Uterus (tissue), 4 donors: Measurements from ENCODE around the gene DDX17. TPM values are rescaled to one million over a fixed set of nuclear protein-coding genes. Genes with fewer than 3 reads are reported as not detected.
A peak's percentile ranks its signal among the peaks of the same experiment; 100 is the strongest.

ENCODE experiments used
- DNase-seq, 2 donors: peaks; one replicate each; pipeline ENCODE4 v3.0.0-alpha.2; 2019 to 2020
- H3K27ac ChIP-seq, 2 donors: fragments of 200-600 bp; sonication (generic); 1 replicate in 1 of 2; 2 replicates in 1 of 2; pipeline ENCODE4 v1.5.1; 2016 to 2018
- H3K27me3 ChIP-seq, 2 donors: fragments of 200-600 bp; sonication (generic); one replicate each; pipeline ENCODE4 v1.5.1; 2018 to 2019; ENCODE audit warnings: control low read depth in 1 of 2
- H3K36me3 ChIP-seq, 2 donors: fragments of 200-600 bp; sonication (generic); one replicate each; pipeline ENCODE4 v1.5.1; 2019; ENCODE audit warnings: control low read depth in 1 of 2
- H3K4me1 ChIP-seq, 2 donors: fragments of 200-600 bp; sonication (generic); one replicate each; pipeline ENCODE4 v1.5.1; 2018 to 2019; ENCODE audit warnings: control low read depth in 1 of 2
- H3K4me3 ChIP-seq, 2 donors: fragments of 200-600 bp; sonication (generic); 1 replicate in 1 of 2; 2 replicates in 1 of 2; pipeline ENCODE4 v1.5.1; 2018 to 2019; ENCODE audit warnings: mild to moderate bottlenecking in 1 of 2
- H3K9me3 ChIP-seq, 2 donors: fragments of 200-600 bp; sonication (generic); one replicate each; pipeline ENCODE4 v1.5.1; 2019; ENCODE audit warnings: control low read depth in 1 of 2
- POLR2A ChIP-seq, 2 donors: fragments of 450-650 bp; IDR thresholded peaks; one replicate each; pipeline ENCODE4 v1.6.1; 2016; ENCODE audit warnings: antibody characterized with exemption in 2 of 2, mild to moderate bottlenecking in 1 of 2, moderate library complexity in 1 of 2
- intact Hi-C: fragments of 100-400 bp; cut with DNase I; formaldehyde crosslinking; loops from one replicate; pipeline ENCODE4 v1.15.1; 2023; ENCODE audit warnings: low total_unique reads
- total RNA-seq, 4 donors: library from RNA; depleted of rRNA in 3 of 4; stranded (reverse); fragments of >200 nt in 3 of 4; gene quantifications; one replicate each; pipeline versions ENCODE4 v1.1.0 to v1.2.4, GENCODE V29; 2014 to 2023
- TF ChIP-seq, protein P1 (sequence below), 4 experiments: fragments of 200-600 bp in 2 of 4; fragments of 450-650 bp in 2 of 4; sonication (generic) in 2 of 4; IDR thresholded peaks; one replicate each; pipeline ENCODE4 v1.5.1; 2016 to 2019; ENCODE audit warnings: antibody characterized with exemption in 4 of 4, mild to moderate bottlenecking in 2 of 4, moderate library complexity in 1 of 4
- donor health status: DM: yes; HTN: yes; CAD: no.

The DDX17 gene
- 100 to 1,000 TPM; 441 to 971 (median 665) TPM for total RNA-seq

DNA sequence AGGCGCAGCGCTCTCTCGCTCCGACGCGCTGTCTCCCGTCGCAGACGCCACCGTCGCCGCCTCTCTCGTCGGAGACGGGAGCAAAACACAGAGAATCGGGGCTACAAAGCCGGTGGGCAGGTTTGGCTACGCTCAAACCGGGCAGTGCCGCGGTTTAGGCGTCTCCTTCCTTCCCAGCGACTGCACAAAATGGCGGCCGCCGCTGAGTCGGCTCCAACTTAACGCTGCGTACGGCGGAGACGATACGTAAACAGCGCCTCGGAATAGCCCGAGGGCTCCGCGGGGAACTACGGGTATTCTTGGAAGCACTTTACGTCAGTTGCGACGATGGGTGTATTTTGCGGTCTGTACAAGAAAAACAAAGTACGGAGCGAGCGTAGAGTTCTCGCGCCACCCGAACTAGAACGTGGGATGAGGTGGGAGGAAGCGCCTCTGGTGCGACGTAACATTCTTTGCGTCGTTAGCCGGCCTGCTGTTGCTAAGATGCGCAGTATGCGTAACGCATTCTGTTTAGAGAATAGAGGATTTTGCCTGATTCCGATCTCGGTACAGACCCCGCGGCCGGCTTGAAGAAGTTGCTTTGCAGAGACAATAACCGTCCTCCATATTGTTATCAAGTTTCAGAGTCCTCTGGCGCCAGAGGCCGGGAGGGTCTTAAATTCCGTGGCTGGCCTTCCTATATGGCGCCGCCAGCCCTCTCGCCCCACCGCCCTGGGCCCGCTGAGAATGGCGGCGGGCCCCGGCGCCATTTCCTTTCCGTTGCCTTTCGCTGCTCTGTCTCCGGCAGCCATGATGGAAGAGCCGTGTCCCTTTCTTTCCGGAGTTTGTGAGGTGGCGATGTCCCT lies at the start of gene DDX17:
Gene DDX17 (minus strand): TSS at position 194 of the 845 bp plus-strand sequence.
- Histone ChIP-seq H3K4me1 (peaks cover 0 to 4% of the 10 kb centered on the region in 2 donors), H3K27ac (peak within 1 kb of the TSS; percentile 99 to 100), H3K4me3 (peak within 1 kb of the TSS; percentile 86 to 97), H3K36me3 (no peaks in the 10 kb centered on the region), H3K9me3 (no peaks in the 10 kb centered on the region), H3K27me3 (no peaks in the 10 kb centered on the region)
- peak; percentile 94 to 96 for DNase-seq
- intact Hi-C loops = no loop called here
- TF ChIP-seq, protein P1, sequence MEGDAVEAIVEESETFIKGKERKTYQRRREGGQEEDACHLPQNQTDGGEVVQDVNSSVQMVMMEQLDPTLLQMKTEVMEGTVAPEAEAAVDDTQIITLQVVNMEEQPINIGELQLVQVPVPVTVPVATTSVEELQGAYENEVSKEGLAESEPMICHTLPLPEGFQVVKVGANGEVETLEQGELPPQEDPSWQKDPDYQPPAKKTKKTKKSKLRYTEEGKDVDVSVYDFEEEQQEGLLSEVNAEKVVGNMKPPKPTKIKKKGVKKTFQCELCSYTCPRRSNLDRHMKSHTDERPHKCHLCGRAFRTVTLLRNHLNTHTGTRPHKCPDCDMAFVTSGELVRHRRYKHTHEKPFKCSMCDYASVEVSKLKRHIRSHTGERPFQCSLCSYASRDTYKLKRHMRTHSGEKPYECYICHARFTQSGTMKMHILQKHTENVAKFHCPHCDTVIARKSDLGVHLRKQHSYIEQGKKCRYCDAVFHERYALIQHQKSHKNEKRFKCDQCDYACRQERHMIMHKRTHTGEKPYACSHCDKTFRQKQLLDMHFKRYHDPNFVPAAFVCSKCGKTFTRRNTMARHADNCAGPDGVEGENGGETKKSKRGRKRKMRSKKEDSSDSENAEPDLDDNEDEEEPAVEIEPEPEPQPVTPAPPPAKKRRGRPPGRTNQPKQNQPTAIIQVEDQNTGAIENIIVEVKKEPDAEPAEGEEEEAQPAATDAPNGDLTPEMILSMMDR (IDR thresholded peaks at IDR 0.05) = peak in 1 of 4 experiments; percentile 19
- TF ChIP-seq POLR2A (IDR thresholded peaks at IDR 0.05) = peak; percentile 50 to 58

DNA sequence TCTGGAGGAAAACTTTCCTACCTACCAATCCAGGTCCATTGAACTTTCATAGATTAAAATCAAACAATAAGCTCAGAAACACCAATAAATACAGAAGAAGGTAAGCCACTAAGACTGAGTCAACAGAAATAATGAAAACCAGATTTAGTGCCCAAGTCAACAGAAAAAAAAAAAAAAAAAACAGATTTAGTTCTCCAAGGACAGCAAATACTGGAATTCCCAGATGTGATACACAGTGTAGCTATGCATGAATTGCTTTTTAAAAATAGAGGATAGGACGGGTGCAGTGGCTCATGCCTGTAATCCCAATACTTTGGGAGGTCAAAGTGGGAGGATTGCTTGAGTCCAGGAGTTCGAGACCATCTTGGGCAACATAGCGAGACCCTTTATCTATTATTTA lies 48.2 kb upstream of the DDX17 start:
- Histone ChIP-seq H3K4me1 (no peaks in the 10 kb centered on the region), H3K36me3 (no peaks in the 10 kb centered on the region), H3K27me3 (no peaks in the 10 kb centered on the region), H3K4me3 (no peak overlapping the region), H3K9me3 (no peaks in the 10 kb centered on the region), H3K27ac (no peak overlapping the region)
- no peak for DNase-seq
- intact Hi-C loops = no loop called here
- TF ChIP-seq POLR2A (IDR thresholded peaks at IDR 0.05) = no peak
- TF ChIP-seq, protein P1 (IDR thresholded peaks at IDR 0.05) = no peak

DNA sequence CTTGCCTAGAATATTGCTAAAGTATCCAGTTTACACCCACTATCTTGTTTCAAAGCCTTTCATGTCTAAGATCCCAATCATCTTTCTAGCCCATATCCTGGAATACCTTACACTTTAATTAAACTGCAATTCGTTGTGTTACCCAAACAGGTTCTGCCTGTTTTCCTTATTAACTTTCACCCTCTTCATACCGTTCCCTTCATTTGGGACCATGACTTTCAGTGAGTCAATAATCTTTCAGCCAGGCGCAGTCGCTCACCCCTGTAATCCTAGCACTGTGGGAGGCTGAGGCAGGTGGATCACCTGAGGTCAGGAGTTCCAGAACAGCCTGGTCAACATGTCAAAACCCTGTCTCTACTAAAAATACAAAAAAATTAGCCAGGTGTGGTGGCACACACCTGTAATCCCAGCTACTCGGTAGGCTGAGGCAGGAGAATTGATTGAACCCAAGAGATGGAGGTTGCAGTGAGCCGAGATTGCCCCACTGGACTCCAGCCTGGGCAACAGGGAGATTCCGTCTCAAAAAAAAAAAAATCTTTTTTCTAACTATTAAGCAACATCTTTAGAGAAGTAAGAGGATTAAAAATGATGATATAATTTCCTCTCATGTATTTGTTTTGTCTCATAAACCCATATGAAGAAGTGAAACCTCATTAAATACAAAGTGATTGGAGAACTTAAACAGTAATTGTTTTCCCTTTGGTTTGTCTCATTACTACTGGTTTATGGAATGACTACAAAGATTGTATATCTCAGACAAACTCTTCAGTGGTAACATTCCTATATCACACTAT lies 43.2 kb upstream of the DDX17 start:
- intact Hi-C loops = no loop called here
- Histone ChIP-seq H3K27ac (no peak overlapping the region), H3K4me1 (no peaks in the 10 kb centered on the region), H3K9me3 (no peaks in the 10 kb centered on the region), H3K27me3 (no peaks in the 10 kb centered on the region), H3K36me3 (no peaks in the 10 kb centered on the region), H3K4me3 (no peak overlapping the region)
- no peak for TF ChIP-seq POLR2A (IDR thresholded peaks at IDR 0.05)
- TF ChIP-seq, protein P1 (IDR thresholded peaks at IDR 0.05) = no peak
- no peak for DNase-seq

DNA sequence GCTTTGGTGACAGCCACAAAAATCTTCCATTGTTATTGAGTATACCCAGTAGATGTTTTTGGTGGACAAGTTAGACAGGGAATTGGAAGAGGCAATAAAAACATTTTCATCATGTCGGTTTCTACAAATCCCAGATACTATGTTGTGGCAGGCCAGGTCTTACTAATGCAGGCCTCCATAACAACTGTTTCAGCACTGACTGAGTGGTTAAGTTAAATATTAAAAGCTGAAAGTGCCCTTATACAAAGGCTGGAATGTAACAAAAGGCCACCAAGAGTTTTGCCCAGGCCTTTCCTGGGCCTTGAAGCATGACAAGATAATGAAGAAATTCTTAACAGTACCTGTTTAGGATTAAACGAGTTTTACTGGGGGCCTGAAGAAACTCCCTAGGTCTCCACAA lies 34.6 kb upstream of the DDX17 start:
- Histone ChIP-seq H3K9me3 (no peaks in the 10 kb centered on the region), H3K27ac (no peak overlapping the region), H3K4me1 (no peaks in the 10 kb centered on the region), H3K4me3 (no peak overlapping the region), H3K27me3 (no peaks in the 10 kb centered on the region), H3K36me3 (no peaks in the 10 kb centered on the region)
- no peak for TF ChIP-seq POLR2A (IDR thresholded peaks at IDR 0.05)
- TF ChIP-seq, protein P1 (IDR thresholded peaks at IDR 0.05) = no peak
- intact Hi-C loops = no loop called here
- no peak for DNase-seq
